CD4-positive, alpha-beta T cell treated with Interleukin-21 for 1 hour (primary cell): ENCODE data around the gene KSR2.
"Not testable (repeated sequence)": the region's sequence is repeated elsewhere in the genome, so short reads cannot be mapped to it uniquely, and the experiment has no call there.

Experiments used
- DNase-seq: peaks from one replicate; pipeline ENCODE4 v3.0.0-alpha.2; 2020

The KSR2 gene

DNA sequence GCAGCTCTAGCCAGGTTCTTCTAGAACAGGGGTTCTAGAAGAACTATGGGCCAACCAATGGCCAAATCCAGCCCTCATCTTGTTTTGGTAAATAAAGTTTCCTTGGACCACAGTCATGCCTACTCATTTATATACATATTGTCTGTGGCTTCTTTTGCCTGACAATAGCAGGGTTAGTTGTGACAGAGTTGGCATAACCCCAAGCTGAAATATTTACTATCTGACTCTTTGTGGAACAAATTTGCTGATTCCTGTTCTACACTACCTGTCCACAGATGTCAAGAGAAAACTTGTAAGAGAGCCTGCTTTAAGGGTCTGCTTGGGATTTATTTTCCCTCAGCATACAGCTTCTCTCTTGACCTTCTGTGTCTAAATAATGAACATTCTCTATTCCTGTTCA is 289.0 kb downstream of the KSR2 start:
- DNase-seq = no peak

DNA sequence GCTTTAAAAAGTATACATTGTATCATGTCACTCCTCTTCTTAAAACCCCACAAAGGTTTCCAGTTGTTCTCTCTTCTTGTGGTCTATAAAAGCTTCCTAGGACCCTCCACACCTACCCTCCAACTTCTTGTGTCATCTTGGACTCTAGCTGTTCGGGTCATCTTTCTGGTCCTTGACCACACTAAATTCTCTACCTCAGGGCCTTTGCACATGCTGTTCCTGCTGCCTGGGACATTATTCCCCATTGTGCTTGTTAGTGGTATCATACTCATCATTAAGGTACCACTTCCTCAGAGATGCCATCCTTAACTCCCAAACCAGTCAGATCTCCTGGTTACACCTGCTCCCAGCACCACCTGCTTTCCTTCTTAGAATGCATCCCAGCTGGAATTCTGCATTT is 294.0 kb downstream of the KSR2 start:
- DNase-seq = no peak

DNA sequence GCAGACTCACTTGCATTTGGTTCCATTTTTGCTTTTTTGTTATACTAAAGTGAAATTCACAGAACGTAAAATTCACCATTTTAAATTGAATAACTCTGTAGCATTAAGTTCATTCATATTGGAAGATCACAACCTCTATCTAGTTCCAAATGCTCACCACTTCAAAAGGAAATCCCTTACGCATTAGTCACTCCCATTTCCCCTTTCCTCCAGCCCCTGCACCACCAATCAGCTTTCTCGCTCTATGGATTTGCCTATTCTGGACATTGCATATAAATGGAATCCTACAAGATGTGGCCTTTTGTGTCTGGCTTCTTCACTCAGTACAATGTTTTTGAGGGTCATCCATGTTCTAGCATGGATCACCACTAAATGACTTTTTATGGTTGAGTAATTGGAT is 294.5 kb downstream of the KSR2 start:
- no peak for DNase-seq

DNA sequence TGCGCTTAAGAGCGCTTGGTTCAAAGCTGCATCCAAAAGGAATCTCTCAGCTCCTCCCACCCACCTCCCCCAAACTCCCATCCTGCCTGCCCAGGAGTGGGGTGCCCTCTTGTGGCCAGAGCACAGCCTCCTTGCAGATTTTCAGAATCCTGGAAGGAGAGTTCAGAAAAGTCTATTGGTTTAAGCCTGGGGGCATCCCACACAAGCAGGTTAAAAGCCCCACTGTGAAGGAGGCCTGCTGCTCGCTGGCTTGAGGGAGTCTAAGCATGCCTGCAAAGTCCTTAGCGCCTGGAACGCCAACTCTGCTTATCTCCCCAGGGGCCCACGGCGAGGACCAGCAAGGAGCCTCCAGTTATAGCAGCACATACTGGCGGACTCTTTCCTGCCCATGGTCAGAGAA is 297.1 kb downstream of the KSR2 start:
- no peak for DNase-seq

DNA sequence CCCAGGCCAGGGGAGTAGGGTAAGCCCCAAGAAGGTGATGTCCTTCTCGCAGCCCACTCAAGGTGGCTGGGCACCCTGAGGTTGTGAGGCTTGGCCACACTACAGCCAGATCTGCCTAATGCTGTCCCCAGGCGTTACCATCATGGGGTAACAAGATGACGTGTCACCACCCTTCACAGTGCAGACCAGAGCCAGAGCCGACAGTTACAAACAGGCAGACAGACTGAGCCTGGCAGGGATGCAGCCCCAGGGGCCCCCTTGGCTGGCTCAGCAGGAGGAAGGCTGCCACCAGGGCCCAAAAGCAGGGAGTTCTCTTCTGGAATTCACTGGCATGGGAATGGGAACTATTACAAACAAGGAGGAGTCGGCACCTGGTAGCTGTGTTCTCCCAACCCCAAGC is 304.6 kb downstream of the KSR2 start:
- no peak for DNase-seq

DNA sequence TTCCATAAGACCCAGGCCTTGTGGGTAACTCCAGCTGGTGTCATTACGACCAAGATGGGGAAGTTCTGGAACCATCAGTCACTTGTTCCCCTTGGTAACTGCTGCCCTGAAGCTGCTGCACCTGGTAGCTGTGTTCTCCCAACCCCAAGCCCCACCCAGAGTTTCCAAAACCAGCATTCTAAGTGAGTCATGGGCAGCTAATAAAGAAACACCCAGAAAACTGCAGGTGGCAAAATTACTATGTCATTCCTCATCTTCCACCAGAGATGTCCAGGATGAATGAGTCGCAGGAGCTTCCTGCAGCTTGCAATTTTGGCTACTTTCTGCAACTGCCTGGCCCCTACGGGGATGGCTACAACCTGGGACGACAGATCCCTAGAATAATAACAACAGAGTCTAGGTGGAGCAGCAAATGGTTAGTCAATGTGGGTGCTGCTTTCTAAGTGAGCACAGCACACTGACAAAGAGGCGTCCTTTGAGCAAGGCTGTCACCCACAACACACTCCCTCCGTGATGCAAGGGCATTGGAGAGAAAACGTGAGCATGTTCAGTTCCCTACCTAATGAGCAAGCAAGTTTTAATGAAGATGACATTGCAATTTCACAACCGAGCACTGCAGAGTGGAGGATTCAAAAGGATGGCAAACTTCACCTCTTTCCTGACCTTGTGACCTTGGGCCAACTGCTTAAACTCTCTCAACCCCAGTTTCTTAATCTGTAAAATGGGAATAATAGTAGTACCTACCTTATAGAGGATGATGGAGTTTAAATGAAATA is 306.0 kb downstream of the KSR2 start:
- DNase-seq = no peak

DNA sequence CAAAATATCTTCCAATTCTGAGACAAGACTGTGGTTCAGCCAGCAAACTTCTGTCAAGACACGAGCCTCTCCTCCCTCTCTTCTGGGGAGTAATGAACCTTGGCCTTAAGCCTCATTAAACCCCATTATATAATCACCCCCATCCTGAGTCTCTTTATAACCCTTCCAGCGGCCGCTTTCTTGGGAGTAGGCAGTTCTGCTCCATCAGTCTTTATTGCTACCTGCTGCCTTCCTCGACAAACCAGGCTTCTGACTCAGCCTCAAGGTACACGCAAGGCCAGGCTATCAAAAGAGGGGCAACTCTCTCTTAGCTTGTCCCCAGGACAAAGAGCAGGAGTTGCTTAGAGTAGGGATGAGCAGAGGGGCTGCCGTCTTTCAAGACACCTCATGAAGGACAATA is 306.6 kb downstream of the KSR2 start:
- DNase-seq = no peak

DNA sequence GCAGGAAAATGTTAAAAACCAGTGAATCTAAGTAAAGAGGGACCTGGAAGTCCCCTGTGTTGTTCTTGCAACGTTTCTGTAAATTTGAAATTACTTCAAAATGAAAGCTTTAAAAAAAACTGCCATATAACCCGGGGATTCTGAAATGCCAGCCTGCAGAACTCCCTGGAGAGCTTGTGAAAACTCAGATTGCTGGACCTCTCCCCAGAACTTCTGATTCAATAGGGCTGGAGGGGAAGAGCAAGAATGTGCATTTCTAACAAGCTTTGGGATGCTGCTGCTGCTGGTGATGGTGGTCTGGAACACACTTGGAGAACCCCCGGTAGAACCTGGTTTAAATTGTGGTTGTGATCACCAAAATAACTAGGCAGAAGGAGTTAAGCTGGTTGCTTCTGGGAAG is 307.3 kb downstream of the KSR2 start:
- DNase-seq = no peak

DNA sequence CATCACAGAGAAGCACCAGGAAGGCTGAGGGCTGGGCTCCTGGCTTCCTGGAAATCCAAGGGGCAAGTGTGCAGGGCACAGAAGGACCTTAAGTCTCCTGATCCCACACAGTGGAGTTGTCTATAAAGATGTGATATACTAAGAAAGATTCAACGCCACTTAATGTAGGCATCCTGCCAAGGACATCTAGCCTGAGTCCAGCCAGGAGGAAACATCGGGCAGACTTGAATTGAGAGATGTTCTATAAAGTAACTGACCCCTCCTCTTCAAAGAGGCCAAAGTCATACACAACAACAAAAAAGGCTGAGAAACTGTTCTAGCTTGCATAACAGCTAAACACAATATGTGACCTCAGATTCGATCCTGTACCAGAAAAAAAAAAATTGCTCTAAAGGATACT is 307.9 kb downstream of the KSR2 start:
- DNase-seq = no peak

DNA sequence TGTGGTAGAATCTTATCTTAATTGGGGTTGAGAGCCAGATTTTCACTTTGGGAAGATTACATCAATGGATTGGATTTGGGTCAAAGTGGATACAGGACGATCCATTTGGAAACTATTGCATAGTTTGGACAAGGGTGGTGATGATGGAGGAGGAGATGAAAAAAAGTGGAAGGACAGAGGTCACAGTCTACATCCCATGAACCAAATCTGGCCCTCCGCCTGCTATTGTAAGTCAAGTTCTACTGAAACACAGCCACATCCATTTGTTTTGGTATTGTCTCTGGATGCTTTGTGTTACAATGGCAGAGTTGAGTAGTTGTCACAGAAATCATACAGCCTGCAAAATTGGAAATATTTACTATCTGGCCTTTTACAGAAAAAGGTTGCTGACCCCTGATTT is 310.6 kb downstream of the KSR2 start:
- no peak for DNase-seq

DNA sequence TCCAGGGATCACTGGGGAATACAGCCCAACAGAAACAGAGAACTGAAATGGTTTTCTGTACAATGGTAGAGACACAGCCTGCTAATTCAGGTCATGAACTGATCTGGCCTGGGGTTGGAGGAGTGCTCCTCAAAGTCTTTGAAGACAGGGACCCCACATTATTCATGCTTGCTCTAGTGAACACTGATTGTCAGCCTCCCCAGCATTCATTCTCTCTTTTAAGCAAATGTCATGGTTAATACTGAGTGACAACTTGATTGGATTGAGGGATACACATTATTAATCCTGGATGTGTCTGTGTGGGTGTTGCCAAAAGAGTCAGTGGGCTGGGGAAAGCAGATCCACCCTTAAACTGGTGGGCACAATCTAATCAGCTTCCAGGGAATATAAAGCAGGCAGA is 319.0 kb downstream of the KSR2 start:
- no peak for DNase-seq

DNA sequence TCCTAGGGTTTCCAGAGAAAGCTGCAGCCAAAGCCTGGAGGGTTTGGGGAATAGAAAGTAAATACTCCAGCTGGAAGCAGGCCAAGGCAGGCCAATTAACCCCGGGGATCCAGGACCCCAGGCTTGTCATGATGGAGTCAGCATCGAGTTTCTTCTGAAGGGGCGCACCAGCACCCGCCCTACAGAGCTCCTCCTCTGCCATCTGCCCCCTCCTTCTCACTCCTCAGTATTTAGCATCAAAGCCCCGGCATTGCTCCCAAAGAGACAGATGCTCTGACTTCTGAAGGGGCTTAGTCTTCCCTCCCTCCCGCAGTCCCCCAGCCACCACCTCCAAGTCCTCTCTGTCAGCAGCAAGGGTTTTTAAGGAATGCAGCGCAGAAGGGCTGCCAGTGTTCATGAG is 322.3 kb downstream of the KSR2 start:
- DNase-seq = no peak

DNA sequence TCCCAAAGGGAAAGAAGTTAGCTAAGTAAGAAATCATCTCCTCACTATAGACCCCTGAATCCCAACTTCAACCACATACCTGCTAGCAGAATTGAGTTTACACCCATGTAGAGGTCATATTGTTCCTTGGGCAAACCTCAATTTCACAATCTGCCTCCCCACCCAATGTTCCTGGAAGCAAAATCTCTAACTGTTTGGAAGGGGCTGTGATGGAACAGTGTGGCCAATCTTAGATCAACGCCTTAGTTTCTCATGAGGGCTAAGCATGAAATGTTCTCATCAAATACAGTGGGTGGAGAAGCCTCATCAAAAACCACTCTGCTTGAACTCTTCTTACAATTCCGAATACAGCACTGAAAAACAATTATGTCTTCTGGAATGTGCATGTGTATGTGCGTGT is 323.3 kb downstream of the KSR2 start:
- DNase-seq = no peak

DNA sequence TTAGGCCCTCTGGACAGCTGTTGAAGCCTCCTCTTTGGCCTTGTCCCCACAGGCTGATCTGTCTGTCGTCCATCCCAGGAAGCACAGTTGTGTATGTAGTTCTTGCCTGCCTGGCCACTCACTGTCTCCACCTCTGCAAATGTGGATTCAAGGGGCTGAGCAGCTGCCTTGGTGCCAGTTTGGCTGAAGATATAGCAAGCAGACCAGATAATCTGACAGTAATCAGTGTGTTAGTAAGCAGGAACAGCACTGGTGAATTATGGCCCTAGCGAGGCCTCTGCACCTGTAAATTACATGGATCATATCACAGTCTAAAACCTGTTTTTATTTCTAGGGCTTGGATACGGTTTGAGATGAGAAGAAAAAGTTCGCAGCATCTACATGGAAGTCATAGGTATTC is 324.8 kb downstream of the KSR2 start:
- DNase-seq = no peak

DNA sequence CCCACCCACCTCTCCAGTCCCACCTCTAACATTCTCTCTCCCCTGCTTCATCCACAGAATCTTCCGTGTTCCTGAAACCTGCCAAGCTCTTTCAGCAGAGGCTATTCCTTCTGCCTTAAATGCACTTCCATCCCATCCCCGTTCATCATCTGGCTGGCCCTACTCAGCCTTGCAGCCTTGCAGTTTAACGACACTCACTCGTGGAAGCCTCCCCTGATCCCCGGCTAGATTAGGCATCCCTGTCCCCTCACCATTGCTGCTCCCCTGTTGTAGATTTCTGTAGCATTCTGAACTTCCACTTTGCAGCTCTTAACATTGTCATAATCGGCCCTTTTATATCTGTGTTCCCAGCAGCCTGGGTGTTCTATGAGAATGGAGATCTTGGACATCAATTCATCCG is 326.9 kb downstream of the KSR2 start:
- no peak for DNase-seq

DNA sequence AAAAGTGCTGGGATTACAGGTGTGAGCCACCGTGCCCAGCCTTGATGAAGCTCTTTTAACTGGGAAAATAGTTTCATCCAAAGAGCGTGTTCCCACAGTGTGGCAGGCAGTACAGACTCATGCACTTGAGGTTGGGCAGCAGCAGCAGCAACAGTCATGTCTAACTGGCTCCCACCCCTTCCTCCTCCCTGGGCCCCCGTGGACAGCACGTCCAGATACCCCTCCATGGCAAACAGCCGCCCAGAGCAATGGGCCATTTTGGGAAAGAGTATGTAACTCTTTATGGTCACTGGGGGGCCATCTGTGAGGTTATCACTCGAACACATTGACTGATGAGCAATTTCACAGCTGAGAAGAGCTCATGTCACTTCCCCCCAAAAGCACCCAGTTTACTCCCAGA is 328.3 kb downstream of the KSR2 start:
- no peak for DNase-seq

DNA sequence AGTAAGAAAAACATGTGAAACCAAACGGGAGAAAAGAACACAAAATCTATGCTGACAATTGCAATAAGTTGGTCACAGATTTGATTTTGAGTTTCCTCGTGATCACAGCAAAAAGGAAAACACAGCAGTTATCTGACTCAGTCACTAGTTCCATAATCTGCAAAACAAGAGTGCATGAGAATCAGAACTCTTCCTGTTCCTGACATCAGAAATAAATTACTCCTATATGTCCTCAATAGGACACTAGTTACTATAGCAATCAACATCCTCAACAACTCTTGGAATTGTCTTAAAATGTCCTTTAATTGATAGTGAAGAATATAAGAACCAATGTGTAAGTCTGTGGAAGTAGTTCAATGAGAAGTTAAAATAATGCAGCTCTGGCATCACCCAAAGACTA is 339.3 kb downstream of the KSR2 start:
- DNase-seq = no peak

DNA sequence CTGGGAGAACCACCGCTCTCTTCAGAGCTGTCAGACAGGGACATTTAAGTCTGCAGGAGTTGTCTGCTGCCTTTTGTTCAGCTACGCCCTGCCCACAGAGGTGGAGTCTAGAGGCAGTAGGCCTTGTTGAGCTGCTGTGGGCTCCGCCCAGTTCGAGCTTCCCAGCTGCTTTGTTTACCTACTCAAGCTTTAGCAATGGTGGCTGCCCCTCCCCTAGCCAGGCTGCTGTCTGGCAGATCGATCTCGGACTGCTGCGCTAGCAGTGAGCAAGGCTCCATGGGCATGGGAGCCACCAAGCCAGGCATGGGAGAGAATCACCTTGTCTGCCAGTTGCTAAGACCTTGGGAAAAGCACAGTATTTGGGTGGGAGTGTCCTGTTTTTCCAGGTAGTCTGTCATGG is 340.1 kb downstream of the KSR2 start:
- not testable (repeated sequence) for DNase-seq

DNA sequence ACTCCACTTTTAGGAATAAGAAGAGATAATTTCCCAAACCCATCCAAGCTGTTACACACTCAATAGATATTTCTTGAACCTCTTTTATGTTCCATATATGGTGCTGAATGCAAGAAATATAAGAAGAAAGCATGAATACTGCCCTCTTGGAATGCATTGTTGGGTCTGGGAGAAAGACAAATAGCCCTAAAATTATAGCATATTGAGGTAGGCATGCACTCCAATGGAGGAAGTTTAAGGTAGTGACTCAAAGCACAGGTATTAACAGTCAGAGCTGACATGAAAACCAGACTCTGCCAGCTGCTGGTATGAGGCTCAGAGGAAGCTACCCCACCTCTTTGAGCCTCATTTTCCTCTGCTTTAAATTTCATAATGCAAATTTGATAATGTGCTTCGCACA is 346.0 kb downstream of the KSR2 start:
- no peak for DNase-seq

DNA sequence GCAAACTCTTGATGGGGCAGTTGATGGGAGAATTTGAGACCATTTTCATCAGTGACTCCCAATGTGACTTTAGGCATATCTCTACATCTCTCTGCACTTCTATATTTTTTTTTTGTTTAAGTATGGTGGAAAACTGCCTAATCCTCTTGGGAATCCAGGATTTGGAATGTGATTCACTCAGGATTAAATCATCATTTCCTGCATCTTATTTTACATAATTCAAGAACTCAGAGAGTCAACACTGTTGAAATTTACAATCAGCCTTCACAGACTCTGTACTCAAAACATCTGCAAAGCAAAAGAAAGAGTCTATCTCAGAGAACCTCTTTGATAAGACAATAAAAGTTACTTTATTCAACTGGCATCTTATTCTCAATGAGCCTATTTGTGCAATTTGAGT is 346.7 kb downstream of the KSR2 start:
- DNase-seq = no peak

DNA sequence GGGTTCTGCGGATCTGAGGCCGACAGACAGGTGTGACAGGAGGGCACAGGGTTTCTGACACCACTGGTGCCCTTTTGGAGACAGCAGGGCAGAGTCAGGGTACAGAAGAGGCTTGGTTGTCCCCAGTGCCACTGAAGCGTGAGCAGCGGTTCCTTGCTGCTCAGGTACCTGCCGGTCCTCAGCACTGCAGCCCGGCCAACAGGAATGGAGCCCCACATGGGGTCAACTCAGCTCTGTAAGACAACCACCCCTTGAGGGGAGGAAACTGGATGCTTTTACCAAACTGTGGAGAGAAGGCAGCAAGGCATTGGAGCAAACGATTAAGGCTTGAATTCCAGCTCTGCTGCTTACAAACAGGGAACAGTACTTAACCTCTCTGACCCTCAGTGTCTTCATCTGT is 361.0 kb downstream of the KSR2 start:
- DNase-seq = no peak

DNA sequence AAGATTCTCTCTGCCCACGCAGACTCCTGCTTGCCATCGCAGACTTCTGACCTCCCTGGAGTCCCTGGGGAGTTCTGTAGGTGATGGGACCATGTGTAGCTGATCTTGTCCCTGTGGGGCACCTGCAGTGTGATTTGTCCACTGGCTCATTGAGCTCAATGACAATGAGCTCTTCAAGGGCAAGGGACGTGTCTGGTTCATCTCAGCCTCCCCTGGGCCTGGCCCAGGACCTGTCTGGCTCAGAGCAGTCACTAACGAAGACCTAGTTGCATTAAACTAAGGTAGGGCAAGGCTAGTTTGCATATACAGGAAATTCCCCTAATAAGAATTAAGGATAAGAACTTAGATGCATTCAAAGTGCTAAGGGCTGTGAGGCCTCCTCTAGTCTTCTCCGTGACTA is 361.8 kb downstream of the KSR2 start:
- no peak for DNase-seq

DNA sequence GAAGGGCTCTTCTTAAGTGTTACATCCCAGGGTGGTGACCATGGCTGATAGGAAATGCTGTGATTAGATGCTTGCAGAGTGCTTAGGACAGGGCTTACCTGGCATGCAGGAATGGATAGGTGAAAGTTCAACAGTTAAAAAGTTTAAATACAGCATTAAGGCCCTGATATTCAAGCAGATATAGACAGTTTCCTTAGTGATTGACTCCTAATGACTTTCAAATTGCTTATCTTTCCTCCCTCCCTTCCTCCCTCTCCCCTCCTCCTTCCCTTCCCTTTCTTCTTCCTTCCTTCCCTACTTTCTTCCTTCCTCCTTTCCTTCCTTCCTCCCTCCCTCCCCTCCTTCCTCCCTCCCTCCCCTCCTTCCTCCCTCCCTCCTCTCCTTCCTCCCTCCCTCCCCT is 362.8 kb downstream of the KSR2 start:
- DNase-seq = no peak

DNA sequence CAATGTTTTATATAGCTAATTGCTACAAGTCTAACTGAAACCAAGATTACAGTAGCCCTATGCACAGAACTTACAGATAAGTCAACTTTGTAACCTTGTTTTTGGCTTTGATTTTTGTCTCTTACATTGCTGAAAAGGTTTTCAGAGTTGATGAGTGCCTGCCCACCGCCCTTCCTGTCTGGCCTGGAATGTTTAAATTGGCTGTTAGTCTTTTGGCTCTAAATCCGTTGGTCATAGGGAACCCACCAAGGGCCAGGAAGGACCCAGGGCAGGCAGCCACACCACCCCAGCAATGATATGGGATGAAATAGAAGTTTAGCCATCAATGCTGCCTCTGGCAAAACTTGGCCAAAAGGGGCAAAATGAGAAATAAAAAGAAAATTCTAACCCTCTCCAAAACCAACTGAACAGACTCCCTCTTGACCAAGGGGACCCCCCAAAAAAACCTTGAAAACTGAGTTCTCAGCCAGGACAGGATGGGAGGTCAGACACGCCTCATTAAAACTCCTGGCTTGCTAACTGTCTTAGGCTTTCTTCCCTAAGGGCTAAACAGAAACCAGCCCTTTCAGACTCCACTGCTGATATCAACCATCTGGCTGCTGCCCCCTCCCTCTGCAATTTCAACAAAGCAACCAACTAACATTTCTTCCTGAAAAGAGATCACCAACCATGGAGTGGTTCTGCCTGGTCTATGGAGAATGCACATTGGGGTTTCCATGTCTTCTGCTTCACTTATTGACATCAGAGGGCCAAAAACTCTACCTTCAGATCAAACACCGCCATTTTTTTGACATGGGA is 365.3 kb downstream of the KSR2 start:
- no peak for DNase-seq

DNA sequence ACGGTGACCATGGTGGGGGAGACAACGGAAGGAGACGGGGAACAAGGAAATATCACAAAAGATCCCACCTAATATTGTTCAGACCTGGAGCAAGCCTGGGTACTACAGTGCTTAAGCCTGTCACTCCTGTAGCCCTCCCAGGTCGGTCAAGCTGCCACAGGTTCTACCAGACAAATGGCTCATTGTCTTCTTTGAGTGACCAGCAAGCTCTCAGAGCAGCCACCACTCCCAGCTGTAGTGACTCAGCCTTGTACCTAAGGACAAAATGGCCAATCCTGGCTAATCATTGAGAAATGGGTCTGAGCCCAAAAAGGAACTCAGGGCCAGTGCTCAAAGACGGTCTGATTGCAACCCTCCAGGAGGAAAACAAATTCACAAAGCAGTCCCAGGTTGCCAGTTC is 368.9 kb downstream of the KSR2 start:
- DNase-seq = no peak
